Measurements from ENCODE around the gene STH. TPM values are rescaled to one million over a fixed set of nuclear protein-coding genes. Genes with fewer than 3 reads are reported as not detected.

Gene STH
- total and polyA plus RNA-seq, 10 of the 15 experiments (the other 5 are each of a cell fraction or from before 2014, with no cell fraction given): not detected

- Histone ChIP-seq H3K4me1 (ENCODE audit: control insufficient read depth, insufficient read depth, low read length) (no peaks in the 10 kb centered on the region), H2AFZ (ENCODE audit: control insufficient read depth, low read depth, low read length) (no peak overlapping the region), H3K27ac (ENCODE audit: control insufficient read depth, insufficient read depth) (no peak overlapping the region), H3K27me3 (replicated peaks in 1 of 2; ENCODE audit: control insufficient read depth in 2 of 2, insufficient read depth in 2 of 2, low read length in 1 of 2) (no peaks in the 10 kb centered on the region; a peak in 3 of 4 replicates), H3K9ac (ENCODE audit: control insufficient read depth, insufficient read depth, low read length) (no peak overlapping the region), H3K4me2 (ENCODE audit: control insufficient read depth, insufficient read depth) (no peak overlapping the region), H3K36me3 (ENCODE audit: control insufficient read depth in 2 of 2, insufficient read depth in 2 of 2, low read length in 1 of 2) (no peaks in the 10 kb centered on the region), H4K20me1 (ENCODE audit: control insufficient read depth, insufficient read depth) (no peaks in the 10 kb centered on the region), H3K9me3 (replicated peaks; ENCODE audit: control insufficient read depth, insufficient read depth, low read length) (no peaks in the 10 kb centered on the region; the same call in 2 of the 3 replicates), H3K4me3 (no peak overlapping the region), H3K79me2 (ENCODE audit: control insufficient read depth, insufficient read depth, low read length) (no peaks in the 10 kb centered on the region)
- RAD21 ChIA-PET (ENCODE audit: unreplicated experiment): no interaction called here
- no TSS peak for BruUV-seq (replicated peaks)
- no peak for TF ChIP-seq FOXK2 (IDR thresholded peaks at IDR 0.05)
- TF ChIP-seq POLR2A (IDR thresholded peaks at IDR 0.05; ENCODE audit: low read depth, low read length): no peak
- no peak for TF ChIP-seq BCLAF1 (IDR thresholded peaks at IDR 0.05)
- no peak for TF ChIP-seq SIX5 (IDR thresholded peaks at IDR 0.05; ENCODE audit: low read depth, low read length, severe bottlenecking)
- no peak for TF ChIP-seq RAD21 (IDR thresholded peaks at IDR 0.05; ENCODE audit: insufficient read depth, low read depth, low read length)
- ATAC-seq (no peak), FAIRE-seq (no peak), DNase-seq (ENCODE audit: low read depth, low spot score) (no peak)
- POLR2A ChIA-PET: no interaction called here
- CTCF ChIA-PET: no interaction called here
- in situ Hi-C loops (cut with MboI): no loop called here
- SMC1A ChIA-PET (ENCODE audit: uncharacterized antibody, unreplicated experiment): no interaction called here
- 3% methylated on average over 2 of the region's 2 CpGs for WGBS (ENCODE audit: insufficient coverage, insufficient replicate concordance, low lambda C conversion rate, missing lambda C conversion rate)
- intact Hi-C loops (cut with micrococcal nuclease; ENCODE audit: unreplicated experiment): no loop called here
These were observed 29.3 kb upstream of the STH start for GRCh38 chr17:45969726-45970125.

DNA sequence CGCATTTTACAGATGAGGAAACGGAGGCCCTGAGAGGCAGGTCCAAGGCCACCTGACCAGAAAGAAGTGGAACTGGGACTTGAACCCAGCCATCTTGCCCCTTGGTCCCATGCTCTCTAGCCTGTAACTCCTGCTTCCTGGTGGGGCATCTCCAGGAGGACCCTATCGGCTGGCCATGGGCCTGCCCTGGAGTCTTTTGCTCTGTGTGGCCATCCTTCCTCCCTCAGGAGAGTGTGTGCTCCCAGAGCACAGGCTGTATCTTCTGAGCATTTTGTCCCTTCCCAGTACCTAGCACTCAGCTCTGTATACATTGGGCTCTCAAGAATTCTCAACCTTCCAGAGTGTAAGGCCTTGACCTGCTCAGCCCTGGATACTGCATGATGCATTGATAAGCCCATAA is 28.4 kb upstream of the STH start:
- H3K4me1 ChIP-seq (ENCODE audit: control insufficient read depth, insufficient read depth, low read length): no peaks in the 10 kb centered on the region
- POLR2A ChIA-PET: no interaction called here
- CTCF ChIA-PET: no interaction called here
- WGBS (ENCODE audit: insufficient coverage, insufficient replicate concordance, low lambda C conversion rate, missing lambda C conversion rate): 55% methylated on average over 3 of the region's 3 CpGs
- no peak overlapping the region for H3K4me3 ChIP-seq
- no peak for FAIRE-seq
- no peak overlapping the region for H3K9ac ChIP-seq (ENCODE audit: control insufficient read depth, insufficient read depth, low read length)
- no peak for DNase-seq (ENCODE audit: low read depth, low spot score)
- H3K79me2 ChIP-seq (ENCODE audit: control insufficient read depth, insufficient read depth, low read length): no peaks in the 10 kb centered on the region
- intact Hi-C loops (cut with micrococcal nuclease; ENCODE audit: unreplicated experiment): no loop called here
- H4K20me1 ChIP-seq (ENCODE audit: control insufficient read depth, insufficient read depth): no peaks in the 10 kb centered on the region
- no peaks in the 10 kb centered on the region for H3K36me3 ChIP-seq (ENCODE audit: control insufficient read depth in 2 of 2, insufficient read depth in 2 of 2, low read length in 1 of 2)
- BruUV-seq (replicated peaks): no TSS peak
- no peak overlapping the region for H3K4me2 ChIP-seq (ENCODE audit: control insufficient read depth, insufficient read depth)
- RAD21 ChIA-PET (ENCODE audit: unreplicated experiment): no interaction called here
- H3K9me3 ChIP-seq (replicated peaks; ENCODE audit: control insufficient read depth, insufficient read depth, low read length): no peaks in the 10 kb centered on the region; the same call in 2 of the 3 replicates
- in situ Hi-C loops (cut with MboI): no loop called here
- SMC1A ChIA-PET (ENCODE audit: uncharacterized antibody, unreplicated experiment): no interaction called here
- H3K27ac ChIP-seq (ENCODE audit: control insufficient read depth, insufficient read depth): no peak overlapping the region
- no peak for ATAC-seq
- H2AFZ ChIP-seq (ENCODE audit: control insufficient read depth, low read depth, low read length): no peak overlapping the region
- no peaks in the 10 kb centered on the region; a peak in 3 of 4 replicates for H3K27me3 ChIP-seq (replicated peaks in 1 of 2; ENCODE audit: control insufficient read depth in 2 of 2, insufficient read depth in 2 of 2, low read length in 1 of 2)
- TF ChIP-seq HDAC6 (IDR thresholded peaks at IDR 0.05; ENCODE audit: unreplicated experiment): no peak
- TF ChIP-seq, protein P1, sequence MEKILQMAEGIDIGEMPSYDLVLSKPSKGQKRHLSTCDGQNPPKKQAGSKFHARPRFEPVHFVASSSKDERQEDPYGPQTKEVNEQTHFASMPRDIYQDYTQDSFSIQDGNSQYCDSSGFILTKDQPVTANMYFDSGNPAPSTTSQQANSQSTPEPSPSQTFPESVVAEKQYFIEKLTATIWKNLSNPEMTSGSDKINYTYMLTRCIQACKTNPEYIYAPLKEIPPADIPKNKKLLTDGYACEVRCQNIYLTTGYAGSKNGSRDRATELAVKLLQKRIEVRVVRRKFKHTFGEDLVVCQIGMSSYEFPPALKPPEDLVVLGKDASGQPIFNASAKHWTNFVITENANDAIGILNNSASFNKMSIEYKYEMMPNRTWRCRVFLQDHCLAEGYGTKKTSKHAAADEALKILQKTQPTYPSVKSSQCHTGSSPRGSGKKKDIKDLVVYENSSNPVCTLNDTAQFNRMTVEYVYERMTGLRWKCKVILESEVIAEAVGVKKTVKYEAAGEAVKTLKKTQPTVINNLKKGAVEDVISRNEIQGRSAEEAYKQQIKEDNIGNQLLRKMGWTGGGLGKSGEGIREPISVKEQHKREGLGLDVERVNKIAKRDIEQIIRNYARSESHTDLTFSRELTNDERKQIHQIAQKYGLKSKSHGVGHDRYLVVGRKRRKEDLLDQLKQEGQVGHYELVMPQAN (conservative IDR thresholded peaks at IDR 0.05): no peak
- no peak for TF ChIP-seq BCL11A (IDR thresholded peaks at IDR 0.05; ENCODE audit: low read depth, low read length)
- no peak for TF ChIP-seq IRF5 (IDR thresholded peaks at IDR 0.05; ENCODE audit: borderline replicate concordance)
- TF ChIP-seq, protein P2, sequence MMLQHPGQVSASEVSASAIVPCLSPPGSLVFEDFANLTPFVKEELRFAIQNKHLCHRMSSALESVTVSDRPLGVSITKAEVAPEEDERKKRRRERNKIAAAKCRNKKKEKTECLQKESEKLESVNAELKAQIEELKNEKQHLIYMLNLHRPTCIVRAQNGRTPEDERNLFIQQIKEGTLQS (IDR thresholded peaks at IDR 0.05; ENCODE audit: borderline replicate concordance, extremely low read depth, low read depth, low read length): no peak
- TF ChIP-seq EP300 (IDR thresholded peaks at IDR 0.05; ENCODE audit: borderline replicate concordance in 1 of 2, control insufficient read depth in 1 of 2, low read depth in 2 of 2, low read length in 2 of 2): no peak

Data from GM12878 (cell line).